ENCODE measurements around the gene GPR39.

DNA sequence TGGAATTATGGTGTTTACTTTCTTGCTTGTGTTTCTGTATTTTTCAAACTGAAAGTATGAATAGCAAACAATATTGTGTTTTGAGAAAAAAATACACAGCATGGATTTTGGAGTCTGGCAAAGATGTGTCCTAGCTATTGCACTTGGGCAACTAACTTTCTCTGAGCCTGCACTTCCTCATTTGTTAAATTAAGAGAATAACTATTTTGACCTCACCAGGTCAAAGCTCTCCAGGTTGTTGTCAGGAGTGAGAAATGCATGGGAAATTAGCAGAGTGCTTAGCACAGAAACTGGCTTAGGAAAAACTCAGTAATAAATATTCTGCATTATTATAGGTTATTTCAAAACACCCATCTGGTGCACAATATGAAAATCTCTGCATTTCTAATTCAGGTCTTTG lies 225.2 kb downstream of the GPR39 start:
- TF ChIP-seq, protein P1, sequence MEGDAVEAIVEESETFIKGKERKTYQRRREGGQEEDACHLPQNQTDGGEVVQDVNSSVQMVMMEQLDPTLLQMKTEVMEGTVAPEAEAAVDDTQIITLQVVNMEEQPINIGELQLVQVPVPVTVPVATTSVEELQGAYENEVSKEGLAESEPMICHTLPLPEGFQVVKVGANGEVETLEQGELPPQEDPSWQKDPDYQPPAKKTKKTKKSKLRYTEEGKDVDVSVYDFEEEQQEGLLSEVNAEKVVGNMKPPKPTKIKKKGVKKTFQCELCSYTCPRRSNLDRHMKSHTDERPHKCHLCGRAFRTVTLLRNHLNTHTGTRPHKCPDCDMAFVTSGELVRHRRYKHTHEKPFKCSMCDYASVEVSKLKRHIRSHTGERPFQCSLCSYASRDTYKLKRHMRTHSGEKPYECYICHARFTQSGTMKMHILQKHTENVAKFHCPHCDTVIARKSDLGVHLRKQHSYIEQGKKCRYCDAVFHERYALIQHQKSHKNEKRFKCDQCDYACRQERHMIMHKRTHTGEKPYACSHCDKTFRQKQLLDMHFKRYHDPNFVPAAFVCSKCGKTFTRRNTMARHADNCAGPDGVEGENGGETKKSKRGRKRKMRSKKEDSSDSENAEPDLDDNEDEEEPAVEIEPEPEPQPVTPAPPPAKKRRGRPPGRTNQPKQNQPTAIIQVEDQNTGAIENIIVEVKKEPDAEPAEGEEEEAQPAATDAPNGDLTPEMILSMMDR (IDR thresholded peaks at IDR 0.05; ENCODE audit: insufficient read depth, low read length, poor library complexity, severe bottlenecking): no peak
- TF ChIP-seq EZH2phosphoT487 (conservative IDR thresholded peaks at IDR 0.05; ENCODE audit: low read length): no peak
